ENCODE results near the gene RHOB. TPM values are rescaled to one million over a fixed set of nuclear protein-coding genes. Genes with fewer than 3 reads are reported as not detected.

Gene RHOB
- 1 to 10 TPM in 2 of 3 donors, under 1 TPM in 1; 0.91 to 4.8 (median 4.4) TPM for polyA plus RNA-seq

DNA sequence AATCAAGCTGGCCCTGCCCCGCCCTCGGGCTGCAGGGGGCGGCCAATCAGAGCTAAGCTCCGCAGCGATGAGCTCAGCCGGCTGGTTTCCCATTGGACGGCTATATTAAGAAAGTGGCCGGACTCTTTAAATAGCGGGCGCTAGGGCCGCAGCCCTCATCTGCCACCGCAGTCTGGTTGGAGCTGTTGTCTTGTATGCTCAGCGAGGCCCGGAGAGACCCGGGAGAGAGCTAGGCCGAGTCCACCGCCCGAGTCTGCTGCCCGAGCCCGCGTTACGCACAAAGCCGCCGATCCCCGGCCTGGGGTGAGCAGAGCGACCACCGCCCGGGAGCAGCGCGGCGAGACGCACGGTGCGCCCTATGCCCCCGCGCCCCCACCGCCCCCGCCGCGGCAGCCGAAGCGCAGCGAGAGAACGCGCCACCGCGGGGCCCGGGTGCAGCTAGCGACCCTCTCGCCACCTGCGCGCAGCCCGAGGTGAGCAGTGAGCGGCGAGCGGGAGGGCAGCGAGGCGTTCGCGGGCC is at the start of gene RHOB:
Gene RHOB (plus strand): TSS at position 158 of the 520 bp plus-strand sequence. CDS start 392 bp downstream, outside the sequence.
- peaks cover 0 to 3% (median 0%) of the 10 kb centered on the region in 3 donors for H3K36me3 Mint-ChIP-seq
- peak within 1 kb of the TSS; percentile 86 to 91 (median 89) for H3K4me3 Mint-ChIP-seq
- peaks cover 16 to 23% of the 10 kb centered on the region in 2 donors for H3K4me1 Mint-ChIP-seq
- H3K9me3 Mint-ChIP-seq = no peaks in the 10 kb centered on the region
- peak; percentile 93 to 95 (median 93) for DNase-seq
- peak within 1 kb of the TSS; percentile 68 to 89 (median 78) for H3K27ac Mint-ChIP-seq
- H3K27me3 Mint-ChIP-seq (ENCODE audit: low read depth in 3 of 3) = peaks cover 3 to 10% (median 9%) of the 10 kb centered on the region in 3 donors

DNA sequence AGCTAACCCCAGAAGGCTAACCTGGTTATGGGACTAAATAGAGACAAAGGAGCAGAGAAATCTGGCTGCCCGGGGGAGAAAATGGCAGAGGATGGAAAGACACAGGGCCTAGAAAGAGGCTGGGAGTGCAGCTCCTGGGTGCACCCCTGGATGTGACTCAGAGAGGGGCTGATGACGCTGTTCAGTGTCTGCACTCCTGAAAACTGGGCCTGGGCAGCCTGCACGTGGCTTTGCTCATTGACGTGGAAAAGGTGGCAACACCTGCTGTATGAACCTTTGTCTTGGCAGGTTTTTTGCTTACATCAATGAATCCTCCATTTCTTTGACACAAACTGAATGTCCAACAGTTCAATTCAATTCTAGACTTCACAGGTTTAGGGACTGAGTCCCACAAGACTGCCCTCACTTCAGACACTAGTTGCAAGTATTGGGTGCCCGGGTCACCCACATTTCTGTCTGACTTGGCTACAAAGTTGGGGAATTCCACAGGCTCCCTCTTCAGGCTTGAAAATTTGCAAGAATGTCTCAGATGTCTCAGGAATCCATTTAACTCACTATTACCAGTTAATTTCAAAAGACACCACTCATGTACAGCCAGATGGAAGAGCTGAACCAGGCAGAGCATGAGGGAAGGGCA is 48.9 kb upstream of the RHOB start:
- Mint-ChIP-seq H3K4me1 (no peaks in the 10 kb centered on the region), H3K36me3 (no peaks in the 10 kb centered on the region), H3K9me3 (no peaks in the 10 kb centered on the region), H3K4me3 (no peak overlapping the region), H3K27ac (no peak overlapping the region), H3K27me3 (ENCODE audit: low read depth in 3 of 3) (peaks cover 2 to 15% (median 2%) of the 10 kb centered on the region in 3 donors)
- DNase-seq = no peak

DNA sequence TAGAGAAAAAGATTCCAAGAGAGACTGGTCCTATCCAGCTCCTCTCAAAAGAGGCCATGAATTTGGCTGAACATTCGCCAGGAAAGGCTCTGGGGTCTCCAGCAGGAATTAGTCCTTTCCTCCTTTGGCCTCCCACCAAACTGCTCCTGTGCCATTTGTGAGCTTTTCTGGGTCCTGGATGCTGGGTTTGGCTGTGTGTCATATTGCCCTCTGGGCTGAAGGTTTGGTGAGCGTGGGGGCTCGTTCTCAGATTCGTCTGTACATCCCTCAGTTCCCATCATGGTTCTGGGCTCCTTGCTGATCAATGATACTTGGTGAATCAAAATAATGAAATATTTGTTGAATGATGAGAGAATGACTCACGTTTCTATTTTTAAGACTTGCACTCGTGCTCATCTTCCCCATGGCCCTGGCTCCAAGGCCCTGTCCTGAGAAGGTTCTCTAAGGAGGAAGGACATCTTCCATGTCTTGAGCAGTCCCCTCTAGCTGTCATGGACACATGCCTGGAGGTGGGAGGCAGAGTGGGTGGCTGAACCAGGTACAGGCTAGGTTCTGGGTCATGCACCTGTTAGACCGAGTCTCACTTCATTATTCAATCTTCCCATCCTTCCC is 47.8 kb upstream of the RHOB start:
- Mint-ChIP-seq H3K36me3 (no peaks in the 10 kb centered on the region), H3K4me1 (no peaks in the 10 kb centered on the region), H3K4me3 (no peak overlapping the region), H3K27ac (no peak overlapping the region), H3K9me3 (no peaks in the 10 kb centered on the region), H3K27me3 (ENCODE audit: low read depth in 3 of 3) (peaks cover 2 to 11% (median 2%) of the 10 kb centered on the region in 3 donors)
- DNase-seq = no peak

- H3K36me3 Mint-ChIP-seq = no peaks in the 10 kb centered on the region
- H3K9me3 Mint-ChIP-seq = no peaks in the 10 kb centered on the region
- peaks cover 2 to 11% (median 2%) of the 10 kb centered on the region in 3 donors for H3K27me3 Mint-ChIP-seq (ENCODE audit: low read depth in 3 of 3)
- no peaks in the 10 kb centered on the region for H3K4me1 Mint-ChIP-seq
- H3K4me3 Mint-ChIP-seq = no peak overlapping the region
- no peak for DNase-seq
- H3K27ac Mint-ChIP-seq = no peak overlapping the region
Observed at GRCh38 chr2:20400306-20400705, 46.6 kb upstream of the RHOB start.

- Mint-ChIP-seq H3K4me1 (no peaks in the 10 kb centered on the region), H3K4me3 (no peak overlapping the region), H3K9me3 (no peaks in the 10 kb centered on the region), H3K27me3 (ENCODE audit: low read depth in 3 of 3) (peaks cover 2 to 11% (median 2%) of the 10 kb centered on the region in 3 donors), H3K27ac (no peak overlapping the region), H3K36me3 (no peaks in the 10 kb centered on the region)
- no peak for DNase-seq
Observed at GRCh38 chr2:20400787-20401488, 45.9 kb upstream of the RHOB start.

DNA sequence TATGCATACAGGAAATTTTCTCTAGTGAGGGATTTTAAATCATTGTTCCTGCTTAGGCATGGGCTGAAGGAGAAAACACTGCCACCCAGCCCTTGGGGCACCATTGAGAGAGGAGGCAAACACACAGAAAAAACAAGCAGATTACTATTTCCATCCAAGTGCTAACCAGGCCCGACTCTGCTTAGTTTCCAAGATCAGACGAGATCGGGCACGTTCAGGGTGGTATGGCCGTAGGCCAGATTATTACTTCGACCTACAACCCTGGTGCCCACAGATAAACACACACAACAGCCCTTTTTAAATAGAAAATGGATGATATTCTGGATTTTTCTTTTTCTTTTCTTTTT is 45.4 kb upstream of the RHOB start:
- H3K9me3 Mint-ChIP-seq = no peaks in the 10 kb centered on the region
- H3K27me3 Mint-ChIP-seq (ENCODE audit: low read depth in 3 of 3) = peaks cover 0 to 11% (median 2%) of the 10 kb centered on the region in 3 donors
- no peak overlapping the region for H3K27ac Mint-ChIP-seq

DNA sequence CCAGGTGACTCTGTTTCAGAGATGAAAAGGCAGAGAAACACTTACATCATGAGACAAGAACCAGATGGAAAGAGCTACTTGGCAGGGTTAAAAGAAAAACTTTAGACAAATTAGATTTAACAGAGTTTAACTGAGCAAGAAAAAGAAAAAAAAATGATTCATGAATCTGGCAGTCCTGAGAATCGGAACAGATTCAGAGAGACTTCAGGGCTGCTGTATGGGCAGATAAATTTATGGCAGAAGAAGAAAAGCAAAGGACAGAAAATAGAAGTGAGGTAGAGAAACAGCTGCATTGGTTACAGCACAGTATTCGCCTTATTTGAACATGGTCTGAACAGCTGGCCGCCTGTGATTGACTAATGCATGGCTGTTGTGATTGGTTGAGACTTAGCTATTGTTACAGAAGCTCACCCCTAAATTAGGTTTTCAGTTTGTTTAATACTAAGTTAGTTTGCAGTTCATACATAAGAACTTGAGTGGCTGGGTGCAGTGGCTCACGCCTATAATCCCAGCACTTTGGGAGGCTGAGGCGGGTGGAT is 43.0 kb upstream of the RHOB start:
- no peak for DNase-seq
- Mint-ChIP-seq H3K9me3 (peaks cover 3 to 12% (median 4%) of the 10 kb centered on the region in 6 donors), H3K27me3 (ENCODE audit: low read depth in 3 of 3) (peaks cover 0 to 11% (median 2%) of the 10 kb centered on the region in 3 donors), H3K4me1 (no peaks in the 10 kb centered on the region), H3K27ac (no peak overlapping the region), H3K4me3 (no peak overlapping the region), H3K36me3 (peaks cover 3 to 6% (median 5%) of the 10 kb centered on the region in 3 donors)

More for the DNA sequence above, 45.4 kb upstream of the RHOB start:
- Mint-ChIP-seq H3K4me1 (no peaks in the 10 kb centered on the region), H3K36me3 (no peaks in the 10 kb centered on the region), H3K4me3 (no peak overlapping the region)
- DNase-seq = no peak

GRCh38 chr2:20404950-20405349 is 41.9 kb upstream of the RHOB start:
- Mint-ChIP-seq H3K36me3 (peaks cover 10 to 16% (median 14%) of the 10 kb centered on the region in 3 donors), H3K4me3 (no peak overlapping the region), H3K27ac (no peak overlapping the region), H3K4me1 (no peaks in the 10 kb centered on the region), H3K27me3 (ENCODE audit: low read depth in 3 of 3) (peaks cover 0 to 8% (median 2%) of the 10 kb centered on the region in 3 donors), H3K9me3 (peaks cover 3 to 23% (median 15%) of the 10 kb centered on the region in 6 donors)
- DNase-seq = no peak

GRCh38 chr2:20409039-20409438 is 37.8 kb upstream of the RHOB start:
- H3K4me1 Mint-ChIP-seq = peaks cover 3 to 7% of the 10 kb centered on the region in 2 donors
- no peak overlapping the region for H3K4me3 Mint-ChIP-seq
- peaks cover 3 to 26% (median 16%) of the 10 kb centered on the region in 6 donors for H3K9me3 Mint-ChIP-seq
- DNase-seq = no peak
- no peak overlapping the region for H3K27ac Mint-ChIP-seq
- H3K27me3 Mint-ChIP-seq (ENCODE audit: low read depth in 3 of 3) = peaks cover 0 to 5% (median 2%) of the 10 kb centered on the region in 3 donors
- peaks cover 10 to 18% (median 14%) of the 10 kb centered on the region in 3 donors for H3K36me3 Mint-ChIP-seq

DNA sequence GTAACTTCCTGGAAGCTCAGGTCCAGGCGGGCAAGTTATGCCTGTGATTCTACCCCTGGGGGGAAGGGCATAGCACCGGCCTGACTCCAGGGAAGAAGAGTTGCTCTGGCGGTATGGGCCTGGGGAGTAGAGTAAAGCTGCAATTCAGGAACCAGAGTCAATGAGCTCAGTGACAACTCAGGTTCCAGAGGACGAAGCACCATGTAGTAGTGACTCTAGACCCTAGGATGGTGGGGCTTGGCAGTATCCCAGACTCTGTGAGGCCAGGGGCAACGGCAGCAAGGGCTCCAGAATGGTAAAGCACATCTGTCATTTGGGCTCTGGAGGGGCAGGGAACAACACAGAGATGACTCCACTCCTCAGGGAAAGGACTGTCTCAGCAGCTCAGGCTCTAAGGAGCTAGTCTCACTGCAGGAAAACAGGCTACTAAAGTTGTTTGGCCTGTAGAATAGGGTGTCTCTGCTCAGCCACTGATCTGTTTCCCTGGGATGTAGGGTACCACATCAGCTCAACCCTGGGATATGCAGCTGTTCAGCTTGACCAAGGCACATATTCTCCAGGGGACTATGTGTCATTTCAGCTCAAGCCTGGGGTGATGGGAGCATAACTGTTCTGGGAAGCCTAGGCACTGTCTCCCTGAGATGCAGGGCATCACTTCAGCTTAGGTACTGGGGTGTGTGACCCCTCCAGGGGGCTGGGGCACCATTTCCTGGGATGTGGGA is 36.2 kb upstream of the RHOB start:
- no peak overlapping the region for H3K27ac Mint-ChIP-seq
- H3K27me3 Mint-ChIP-seq (ENCODE audit: low read depth in 3 of 3) = peaks cover 0 to 5% (median 2%) of the 10 kb centered on the region in 3 donors

DNA sequence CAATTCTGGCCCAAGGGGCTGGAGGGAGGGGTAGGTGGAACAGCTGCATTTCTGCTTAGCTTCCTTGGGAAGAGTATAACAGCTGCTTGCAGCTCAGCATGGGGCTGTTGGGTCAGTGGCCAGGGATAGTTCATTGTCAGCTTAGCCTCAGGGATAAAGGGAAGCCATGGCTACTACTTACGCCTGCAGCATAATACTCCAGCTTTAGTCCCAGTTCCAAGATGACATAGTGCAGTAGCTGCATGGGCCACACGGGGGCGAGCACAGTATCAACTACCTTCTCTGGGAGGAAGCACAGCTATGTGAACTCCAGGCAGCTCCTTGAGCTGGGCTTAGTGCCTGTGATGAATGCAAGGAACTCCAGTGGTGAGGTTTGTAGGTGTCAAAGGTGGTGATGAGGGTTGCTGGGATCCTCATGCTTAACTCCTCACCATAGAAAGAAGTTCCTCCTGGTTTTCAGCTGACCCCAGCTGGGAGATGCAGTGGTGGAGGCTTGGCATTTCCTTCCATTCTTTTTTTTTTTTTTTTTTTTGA is 35.4 kb upstream of the RHOB start:
- DNase-seq = peak; percentile 64 to 68 (median 67)
- peaks cover 10 to 18% (median 14%) of the 10 kb centered on the region in 3 donors for H3K36me3 Mint-ChIP-seq
- H3K27me3 Mint-ChIP-seq (ENCODE audit: low read depth in 3 of 3) = peaks cover 0 to 5% (median 2%) of the 10 kb centered on the region in 3 donors
- H3K9me3 Mint-ChIP-seq = peaks cover 3 to 26% (median 16%) of the 10 kb centered on the region in 6 donors
- peaks cover 5 to 12% of the 10 kb centered on the region in 2 donors for H3K4me1 Mint-ChIP-seq
- peak overlapping the region in 2 of 6 donors; percentile 38 to 56 for H3K27ac Mint-ChIP-seq
- H3K4me3 Mint-ChIP-seq = no peak overlapping the region

More for the DNA sequence above, 36.2 kb upstream of the RHOB start:
- Mint-ChIP-seq H3K4me1 (peaks cover 4 to 7% of the 10 kb centered on the region in 2 donors), H3K9me3 (peaks cover 3 to 26% (median 16%) of the 10 kb centered on the region in 6 donors), H3K36me3 (peaks cover 10 to 18% (median 14%) of the 10 kb centered on the region in 3 donors), H3K4me3 (no peak overlapping the region)
- no peak for DNase-seq

GRCh38 chr2:20414806-20415205 is 32.1 kb upstream of the RHOB start:
- H3K4me1 Mint-ChIP-seq = peaks cover 9 to 18% of the 10 kb centered on the region in 2 donors
- peaks cover 0 to 2% (median 0%) of the 10 kb centered on the region in 3 donors for H3K27me3 Mint-ChIP-seq (ENCODE audit: low read depth in 3 of 3)
- H3K27ac Mint-ChIP-seq = no peak overlapping the region
- DNase-seq = no peak
- H3K4me3 Mint-ChIP-seq = no peak overlapping the region
- H3K9me3 Mint-ChIP-seq = peaks cover 0 to 4% (median 2%) of the 10 kb centered on the region in 6 donors
- H3K36me3 Mint-ChIP-seq = peaks cover 0 to 4% (median 1%) of the 10 kb centered on the region in 3 donors

DNA sequence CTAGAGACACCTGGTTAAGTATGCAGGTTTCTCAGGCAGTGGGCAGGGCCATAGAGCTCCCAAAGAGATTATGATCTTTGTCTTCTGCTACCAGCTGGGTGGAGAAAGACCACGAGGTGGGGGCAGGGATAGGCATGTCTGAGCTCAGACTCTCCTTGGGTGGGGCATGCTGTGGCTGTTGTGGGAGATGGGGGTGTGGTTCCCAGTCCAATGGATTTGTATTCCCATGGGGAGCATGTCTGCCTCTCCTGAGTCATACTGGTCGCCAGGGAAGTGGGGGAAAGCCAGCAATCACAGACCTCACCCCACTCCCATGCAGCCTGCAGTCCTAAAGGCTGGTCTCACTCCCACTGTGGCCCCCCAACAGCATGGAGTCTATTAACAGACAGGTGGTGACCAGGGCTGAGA is 31.4 kb upstream of the RHOB start:
- H3K9me3 Mint-ChIP-seq = no peaks in the 10 kb centered on the region
- no peak overlapping the region for H3K4me3 Mint-ChIP-seq
- H3K27ac Mint-ChIP-seq = no peak overlapping the region
- DNase-seq = no peak
- H3K4me1 Mint-ChIP-seq = peaks cover 12 to 18% of the 10 kb centered on the region in 2 donors
- peaks cover 0 to 2% (median 0%) of the 10 kb centered on the region in 3 donors for H3K27me3 Mint-ChIP-seq (ENCODE audit: low read depth in 3 of 3)
- no peaks in the 10 kb centered on the region for H3K36me3 Mint-ChIP-seq

Measured in immature natural killer cell (primary cell).